ENCODE data around the gene SLC6A18.

Gene SLC6A18

GRCh38 chr5:1245905-1246576 is 20.9 kb downstream of the SLC6A18 start:
- POLR2A ChIA-PET: no interaction called here
- DNase-seq (ENCODE audit: low read depth, low spot score): no peak
- CTCF ChIA-PET: no interaction called here

GRCh38 chr5:1246711-1247431 is 21.7 kb downstream of the SLC6A18 start:
- CTCF ChIA-PET: no interaction called here
- H3K4me3 ChIP-seq (ENCODE audit: low read depth, low read length): no peak overlapping the region

More at GRCh38 chr5:1245905-1246576, 20.9 kb downstream of the SLC6A18 start:
- TF ChIP-seq CTCF (IDR thresholded peaks at IDR 0.05; ENCODE audit: insufficient read depth, low read length, missing control alignments): no peak
- H3K4me3 ChIP-seq (ENCODE audit: low read depth, low read length): no peak overlapping the region

GRCh38 chr5:1247811-1248210 is 22.6 kb downstream of the SLC6A18 start:
- H3K4me3 ChIP-seq (ENCODE audit: low read depth, low read length): no peak overlapping the region
- ChIA-PET POLR2A (no interaction called here), CTCF (no interaction called here)
- no peak for DNase-seq (ENCODE audit: low read depth, low spot score)
- no peak for TF ChIP-seq CTCF (IDR thresholded peaks at IDR 0.05; ENCODE audit: insufficient read depth, low read length, missing control alignments)

More at GRCh38 chr5:1246711-1247431, 21.7 kb downstream of the SLC6A18 start:
- POLR2A ChIA-PET: no interaction called here
- TF ChIP-seq CTCF (IDR thresholded peaks at IDR 0.05; ENCODE audit: insufficient read depth, low read length, missing control alignments): no peak
- no peak for DNase-seq (ENCODE audit: low read depth, low spot score)

- DNase-seq (ENCODE audit: low read depth, low spot score): no peak
- TF ChIP-seq CTCF (IDR thresholded peaks at IDR 0.05; ENCODE audit: insufficient read depth, low read length, missing control alignments): no peak
- no peak overlapping the region for H3K4me3 ChIP-seq (ENCODE audit: low read depth, low read length)
- ChIA-PET POLR2A (interaction anchor here (0.6 kb wide), 1 partner anchor 1106 kb away, joined by 3 read pairs; no protein-coding TSS in a partner anchor), CTCF (no interaction called here)
Measured at GRCh38 chr5:1249366-1250280, 24.4 kb downstream of the SLC6A18 start.

- ChIA-PET POLR2A (no interaction called here), CTCF (no interaction called here)
- H3K4me3 ChIP-seq (ENCODE audit: low read depth, low read length): no peak overlapping the region
- no peak for TF ChIP-seq CTCF (IDR thresholded peaks at IDR 0.05; ENCODE audit: insufficient read depth, low read length, missing control alignments)
- no peak for DNase-seq (ENCODE audit: low read depth, low spot score)
Measured at GRCh38 chr5:1251678-1252580, 26.7 kb downstream of the SLC6A18 start.

Measured in AG04449 (cell line).